ENCODE measurements around the gene SETBP1.

The SETBP1 gene

DNA sequence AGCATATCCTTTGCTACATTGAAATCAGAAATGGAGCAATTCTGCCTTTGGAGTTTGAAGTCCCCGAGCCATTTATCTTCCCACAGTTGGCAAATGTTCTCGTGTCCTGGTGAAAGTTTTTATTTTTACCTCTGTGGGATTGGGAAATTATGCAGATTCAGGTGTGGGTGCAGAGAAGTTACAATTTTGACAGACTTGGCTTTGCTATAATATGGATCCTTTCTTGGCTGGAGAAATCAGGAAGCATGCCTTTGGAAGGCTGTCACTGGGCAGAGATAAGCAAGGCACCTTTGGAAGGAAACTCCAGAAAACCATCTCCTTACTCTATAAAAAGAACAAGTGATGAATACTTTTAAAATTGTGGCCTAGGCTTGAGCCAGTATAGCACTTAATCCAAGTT is 278.3 kb downstream of the SETBP1 start:
- Histone ChIP-seq H3K4me2 (ENCODE audit: low read length) (no peak overlapping the region), H3K36me3 (ENCODE audit: insufficient read depth, low read length) (no peaks in the 10 kb centered on the region), H3K9me3 (replicated peaks; ENCODE audit: low read length) (no peaks in the 10 kb centered on the region), H3K27me3 (ENCODE audit: control insufficient read depth, insufficient read depth, low read length) (no peaks in the 10 kb centered on the region), H3K4me1 (ENCODE audit: control insufficient read depth, insufficient read depth, low read length) (no peaks in the 10 kb centered on the region), H3K4me3 (ENCODE audit: low read length) (no peak overlapping the region), H3K9ac (ENCODE audit: low read depth, low read length) (no peak overlapping the region)

DNA sequence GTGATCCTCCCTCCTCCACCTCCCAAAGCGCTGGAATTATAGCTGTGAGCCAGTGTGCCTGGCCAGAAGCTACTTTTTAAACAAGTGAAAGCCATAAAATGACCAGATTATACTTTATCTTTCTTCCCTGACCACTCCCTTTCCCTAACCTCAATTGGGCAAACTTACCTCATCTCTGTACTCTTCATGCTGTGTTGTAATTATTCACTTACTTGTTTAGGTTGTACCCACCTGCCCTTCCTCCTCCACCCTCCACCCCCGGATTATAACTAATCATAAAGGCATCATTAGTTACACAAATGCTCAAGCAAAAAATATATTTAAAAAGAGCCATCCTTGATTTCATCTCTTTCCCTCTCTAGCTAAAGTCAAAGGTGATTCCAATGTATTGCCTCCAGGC is 279.9 kb downstream of the SETBP1 start:
- no peaks in the 10 kb centered on the region for H3K4me1 ChIP-seq (ENCODE audit: control insufficient read depth, insufficient read depth, low read length)
- H3K4me2 ChIP-seq (ENCODE audit: low read length) = no peak overlapping the region
- no peak overlapping the region for H3K9ac ChIP-seq (ENCODE audit: low read depth, low read length)
- H3K36me3 ChIP-seq (ENCODE audit: insufficient read depth, low read length) = no peaks in the 10 kb centered on the region
- no peaks in the 10 kb centered on the region for H3K9me3 ChIP-seq (replicated peaks; ENCODE audit: low read length)
- H3K4me3 ChIP-seq (ENCODE audit: low read length) = no peak overlapping the region
- no peaks in the 10 kb centered on the region for H3K27me3 ChIP-seq (ENCODE audit: control insufficient read depth, insufficient read depth, low read length)

DNA sequence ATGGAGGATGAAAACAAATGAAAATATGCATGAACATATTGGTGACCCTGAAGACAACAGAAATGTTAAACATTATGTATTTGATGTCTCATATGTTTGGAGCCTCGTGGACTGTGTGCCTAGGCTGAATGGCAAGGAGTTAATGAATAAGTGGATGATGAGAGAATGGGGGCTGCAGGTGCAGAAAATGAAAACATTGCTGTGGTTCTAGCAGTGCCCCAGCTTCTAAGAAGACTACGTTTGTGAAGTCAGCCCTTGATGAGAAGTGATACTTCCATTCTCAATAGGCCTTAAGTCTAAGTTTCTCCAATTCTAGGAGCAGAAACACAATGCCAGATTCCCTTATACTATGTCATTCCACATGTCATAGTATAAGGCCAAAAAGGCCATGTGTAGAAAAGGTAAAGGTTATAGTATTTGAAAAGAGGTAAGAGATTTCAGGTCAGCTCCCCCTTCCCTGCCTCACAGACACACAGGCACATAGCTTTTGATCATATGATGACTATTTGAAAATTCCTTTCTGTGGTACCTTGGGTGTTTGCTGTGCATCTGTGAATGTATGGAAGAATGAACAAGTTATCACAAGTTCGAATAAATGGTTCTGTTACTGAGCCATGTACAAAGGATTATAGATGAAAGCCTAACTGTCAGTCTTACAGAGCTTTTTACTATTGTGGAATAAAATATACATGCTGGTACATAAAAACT is 280.8 kb downstream of the SETBP1 start:
- no peak overlapping the region for H3K4me3 ChIP-seq (ENCODE audit: low read length)
- H3K9me3 ChIP-seq (replicated peaks; ENCODE audit: low read length) = no peaks in the 10 kb centered on the region
- no peak overlapping the region for H3K4me2 ChIP-seq (ENCODE audit: low read length)
- no peaks in the 10 kb centered on the region for H3K36me3 ChIP-seq (ENCODE audit: insufficient read depth, low read length)
- H3K4me1 ChIP-seq (ENCODE audit: control insufficient read depth, insufficient read depth, low read length) = no peaks in the 10 kb centered on the region
- no peaks in the 10 kb centered on the region for H3K27me3 ChIP-seq (ENCODE audit: control insufficient read depth, insufficient read depth, low read length)
- no peak overlapping the region for H3K9ac ChIP-seq (ENCODE audit: low read depth, low read length)

DNA sequence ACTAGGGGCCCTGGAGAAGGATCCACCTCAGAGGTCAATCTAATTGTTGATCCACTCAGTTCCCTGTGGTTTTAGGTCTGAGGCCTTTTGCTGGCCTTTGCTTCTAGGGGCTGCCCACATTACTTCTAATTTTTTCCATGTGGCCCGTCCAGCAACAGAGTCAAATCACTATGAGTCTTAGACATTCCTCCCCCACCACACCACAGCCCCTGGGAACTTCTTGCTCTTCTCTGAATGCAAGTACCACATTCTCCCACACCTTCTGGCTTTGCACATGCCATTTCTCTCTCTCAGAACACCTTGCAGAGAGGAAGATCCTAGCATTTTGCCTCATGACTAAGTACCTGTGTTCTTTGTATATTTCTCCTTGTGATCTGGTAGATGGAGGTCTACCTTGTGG is 286.9 kb downstream of the SETBP1 start:
- H3K36me3 ChIP-seq (ENCODE audit: insufficient read depth, low read length) = no peaks in the 10 kb centered on the region
- no peaks in the 10 kb centered on the region for H3K4me1 ChIP-seq (ENCODE audit: control insufficient read depth, insufficient read depth, low read length)
- H3K9ac ChIP-seq (ENCODE audit: low read depth, low read length) = no peak overlapping the region
- peaks cover 3% of the 10 kb centered on the region for H3K27me3 ChIP-seq (ENCODE audit: control insufficient read depth, insufficient read depth, low read length)
- H3K4me2 ChIP-seq (ENCODE audit: low read length) = no peak overlapping the region
- H3K9me3 ChIP-seq (replicated peaks; ENCODE audit: low read length) = no peaks in the 10 kb centered on the region
- no peak overlapping the region for H3K4me3 ChIP-seq (ENCODE audit: low read length)

DNA sequence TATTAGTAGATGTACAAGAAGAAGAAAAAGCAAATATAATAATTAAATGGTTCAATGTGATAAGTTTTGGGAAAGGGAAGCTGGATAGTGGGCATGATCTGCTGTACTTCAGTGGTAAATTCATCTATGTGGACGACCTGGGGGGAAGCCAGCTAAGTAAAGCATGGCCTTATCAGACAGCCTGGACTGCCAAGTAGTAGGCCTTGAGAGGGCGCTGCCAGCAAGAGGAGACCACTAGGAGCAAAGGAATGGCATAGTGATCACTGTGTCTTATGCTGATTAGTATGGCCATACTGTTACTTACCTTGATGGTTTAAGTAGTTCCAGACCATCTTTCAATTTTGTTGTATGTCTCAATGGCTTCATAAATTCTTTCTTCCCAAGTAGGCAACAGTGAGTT is 287.6 kb downstream of the SETBP1 start:
- H3K27me3 ChIP-seq (ENCODE audit: control insufficient read depth, insufficient read depth, low read length) = peaks cover 3% of the 10 kb centered on the region
- H3K9ac ChIP-seq (ENCODE audit: low read depth, low read length) = no peak overlapping the region
- H3K4me1 ChIP-seq (ENCODE audit: control insufficient read depth, insufficient read depth, low read length) = no peaks in the 10 kb centered on the region
- H3K4me3 ChIP-seq (ENCODE audit: low read length) = no peak overlapping the region
- H3K4me2 ChIP-seq (ENCODE audit: low read length) = no peak overlapping the region
- H3K36me3 ChIP-seq (ENCODE audit: insufficient read depth, low read length) = no peaks in the 10 kb centered on the region
- no peaks in the 10 kb centered on the region for H3K9me3 ChIP-seq (replicated peaks; ENCODE audit: low read length)

DNA sequence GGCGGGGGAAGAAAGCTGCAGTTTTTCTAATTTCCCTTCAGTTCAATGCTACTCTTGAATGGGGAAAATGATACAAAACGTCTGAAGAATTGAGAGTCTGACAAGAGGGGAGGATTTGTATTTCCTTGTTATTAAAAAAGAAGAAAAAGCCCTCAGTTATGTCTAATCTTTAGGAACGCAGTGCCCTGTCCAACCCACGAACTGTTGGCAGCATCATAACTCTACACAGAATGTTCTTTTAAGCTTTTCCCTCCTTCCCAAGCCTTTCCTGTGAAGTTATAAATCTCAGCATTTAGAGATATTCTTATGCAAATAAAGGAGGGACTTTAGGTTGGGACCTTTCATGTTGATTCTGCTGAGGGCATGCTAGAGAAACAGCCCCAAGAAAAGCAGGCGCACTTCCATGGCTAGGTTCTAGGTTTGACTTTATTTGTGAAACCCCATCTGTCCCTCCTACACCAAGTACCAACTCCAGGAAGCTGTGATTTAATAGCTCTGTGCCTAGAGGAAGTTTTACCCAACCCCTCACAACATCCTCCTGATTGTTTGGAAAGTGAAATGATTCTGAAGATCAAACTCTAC is 288.6 kb downstream of the SETBP1 start:
- H3K4me2 ChIP-seq (ENCODE audit: low read length) = no peak overlapping the region
- H3K27me3 ChIP-seq (ENCODE audit: control insufficient read depth, insufficient read depth, low read length) = peaks cover 3% of the 10 kb centered on the region
- no peaks in the 10 kb centered on the region for H3K4me1 ChIP-seq (ENCODE audit: control insufficient read depth, insufficient read depth, low read length)
- H3K36me3 ChIP-seq (ENCODE audit: insufficient read depth, low read length) = no peaks in the 10 kb centered on the region
- no peak overlapping the region for H3K9ac ChIP-seq (ENCODE audit: low read depth, low read length)
- H3K9me3 ChIP-seq (replicated peaks; ENCODE audit: low read length) = no peaks in the 10 kb centered on the region
- no peak overlapping the region for H3K4me3 ChIP-seq (ENCODE audit: low read length)

DNA sequence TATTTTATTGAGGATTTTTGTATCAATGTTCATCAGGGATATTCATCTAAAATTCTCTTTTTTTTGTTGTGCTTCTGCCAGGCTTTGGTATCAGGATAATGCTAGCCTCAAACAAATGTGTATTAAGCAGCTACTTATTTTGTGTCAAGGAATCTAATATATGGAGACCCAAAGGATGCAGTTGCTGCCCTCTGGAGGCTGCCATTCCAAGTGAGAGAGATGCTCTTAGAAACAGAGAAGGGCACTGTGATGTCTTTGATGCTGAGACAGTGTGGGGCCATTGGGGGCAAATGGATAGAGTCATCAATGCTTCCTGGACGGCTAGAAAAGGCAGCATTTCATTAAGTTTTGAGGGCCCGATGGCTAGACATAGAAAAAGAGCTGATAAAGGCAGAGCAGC is 292.6 kb downstream of the SETBP1 start:
- H3K4me2 ChIP-seq (ENCODE audit: low read length) = no peak overlapping the region
- H3K4me1 ChIP-seq (ENCODE audit: control insufficient read depth, insufficient read depth, low read length) = no peaks in the 10 kb centered on the region
- no peaks in the 10 kb centered on the region for H3K9me3 ChIP-seq (replicated peaks; ENCODE audit: low read length)
- H3K9ac ChIP-seq (ENCODE audit: low read depth, low read length) = no peak overlapping the region
- no peaks in the 10 kb centered on the region for H3K27me3 ChIP-seq (ENCODE audit: control insufficient read depth, insufficient read depth, low read length)
- H3K4me3 ChIP-seq (ENCODE audit: low read length) = no peak overlapping the region
- no peaks in the 10 kb centered on the region for H3K36me3 ChIP-seq (ENCODE audit: insufficient read depth, low read length)

DNA sequence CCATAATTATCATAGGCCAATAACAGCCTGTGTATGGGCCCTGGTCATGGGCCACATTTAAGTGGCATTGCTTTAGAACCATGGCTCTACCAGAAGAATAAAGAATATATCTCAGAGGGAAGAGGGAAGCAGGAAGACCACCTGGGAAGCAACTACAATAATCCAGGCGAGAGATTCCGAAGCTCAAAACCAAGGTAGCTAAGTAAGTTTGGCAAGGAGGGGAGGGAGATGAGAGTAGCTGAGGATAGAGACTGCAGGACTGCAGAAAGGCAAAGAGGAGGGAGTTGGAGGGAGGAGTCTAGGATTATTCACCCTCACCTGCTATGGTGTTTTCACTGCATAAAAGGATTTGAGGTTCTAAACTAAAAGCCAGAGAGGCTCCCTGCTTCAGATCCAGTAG is 293.5 kb downstream of the SETBP1 start:
- no peak overlapping the region for H3K4me2 ChIP-seq (ENCODE audit: low read length)
- H3K36me3 ChIP-seq (ENCODE audit: insufficient read depth, low read length) = no peaks in the 10 kb centered on the region
- no peaks in the 10 kb centered on the region for H3K9me3 ChIP-seq (replicated peaks; ENCODE audit: low read length)

DNA sequence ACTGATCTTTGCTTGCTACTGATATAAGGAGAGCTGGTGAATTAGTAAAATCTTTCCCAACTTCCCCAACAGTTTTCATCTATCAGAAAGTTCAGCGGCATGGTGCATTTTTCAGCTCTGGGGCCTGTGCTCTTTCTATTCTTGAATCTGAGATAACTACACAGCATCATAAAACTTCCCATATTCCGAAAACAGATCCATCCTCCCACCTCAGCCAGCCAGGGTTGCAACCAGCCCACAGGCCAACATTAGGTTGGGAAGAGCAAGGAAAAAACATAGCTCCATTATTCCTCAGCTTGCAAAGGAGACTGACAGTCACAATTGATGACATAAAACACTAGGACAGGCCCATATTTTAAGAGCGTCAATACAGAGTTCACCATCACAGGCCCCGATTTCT is 297.2 kb downstream of the SETBP1 start:
- Histone ChIP-seq H3K4me1 (ENCODE audit: control insufficient read depth, insufficient read depth, low read length) (no peaks in the 10 kb centered on the region), H3K9me3 (replicated peaks; ENCODE audit: low read length) (no peaks in the 10 kb centered on the region), H3K27me3 (ENCODE audit: control insufficient read depth, insufficient read depth, low read length) (no peaks in the 10 kb centered on the region), H3K4me2 (ENCODE audit: low read length) (no peak overlapping the region), H3K36me3 (ENCODE audit: insufficient read depth, low read length) (no peaks in the 10 kb centered on the region), H3K9ac (ENCODE audit: low read depth, low read length) (no peak overlapping the region), H3K4me3 (ENCODE audit: low read length) (no peak overlapping the region)

More for the DNA sequence above, 293.5 kb downstream of the SETBP1 start:
- Histone ChIP-seq H3K27me3 (ENCODE audit: control insufficient read depth, insufficient read depth, low read length) (no peaks in the 10 kb centered on the region), H3K9ac (ENCODE audit: low read depth, low read length) (no peak overlapping the region), H3K4me1 (ENCODE audit: control insufficient read depth, insufficient read depth, low read length) (no peaks in the 10 kb centered on the region), H3K4me3 (ENCODE audit: low read length) (no peak overlapping the region)

DNA sequence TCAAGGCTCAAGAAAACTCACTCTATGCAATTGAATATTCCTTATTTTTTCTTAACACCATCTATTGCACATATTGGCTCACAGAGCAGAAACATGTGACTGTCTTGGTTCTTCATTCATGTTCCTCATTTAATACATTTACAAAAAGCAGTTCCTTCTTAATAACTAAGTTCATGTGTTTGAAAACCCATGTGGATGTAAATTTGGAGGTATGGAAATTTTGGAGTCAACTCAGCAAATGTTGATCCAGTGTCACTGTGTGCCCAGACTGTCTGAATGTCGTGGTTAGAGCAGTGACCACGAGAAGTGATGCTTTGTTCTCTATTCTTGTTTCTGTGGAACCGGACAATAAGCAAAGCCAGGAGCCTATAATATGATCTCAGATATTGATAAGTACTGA is 299.1 kb downstream of the SETBP1 start:
- H3K4me2 ChIP-seq (ENCODE audit: low read length) = no peak overlapping the region
- no peaks in the 10 kb centered on the region for H3K36me3 ChIP-seq (ENCODE audit: insufficient read depth, low read length)
- H3K4me3 ChIP-seq (ENCODE audit: low read length) = no peak overlapping the region
- no peaks in the 10 kb centered on the region for H3K9me3 ChIP-seq (replicated peaks; ENCODE audit: low read length)
- H3K4me1 ChIP-seq (ENCODE audit: control insufficient read depth, insufficient read depth, low read length) = no peaks in the 10 kb centered on the region
- H3K9ac ChIP-seq (ENCODE audit: low read depth, low read length) = no peak overlapping the region
- H3K27me3 ChIP-seq (ENCODE audit: control insufficient read depth, insufficient read depth, low read length) = no peaks in the 10 kb centered on the region

DNA sequence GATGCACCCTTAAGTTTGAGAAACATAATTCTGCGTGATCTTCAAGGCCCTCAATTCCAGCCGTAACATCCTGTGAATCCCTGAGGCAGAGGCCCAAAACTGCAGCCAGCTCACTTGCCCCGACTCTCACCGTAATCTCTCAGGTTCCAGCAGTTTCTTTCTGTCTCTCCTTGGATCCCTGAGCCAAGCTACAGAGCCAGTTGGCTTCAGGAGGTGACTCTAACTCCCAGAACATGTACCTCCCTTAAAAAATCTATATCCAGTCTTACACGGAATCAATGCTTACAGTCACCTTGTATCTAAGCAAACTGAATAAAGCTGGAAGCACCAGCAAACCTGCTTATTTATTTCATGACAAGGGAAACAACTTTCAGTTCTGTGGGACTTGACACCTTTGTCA is 300.4 kb downstream of the SETBP1 start:
- Histone ChIP-seq H3K4me2 (ENCODE audit: low read length) (no peak overlapping the region), H3K36me3 (ENCODE audit: insufficient read depth, low read length) (no peaks in the 10 kb centered on the region), H3K9me3 (replicated peaks; ENCODE audit: low read length) (no peaks in the 10 kb centered on the region), H3K4me1 (ENCODE audit: control insufficient read depth, insufficient read depth, low read length) (no peaks in the 10 kb centered on the region), H3K9ac (ENCODE audit: low read depth, low read length) (no peak overlapping the region), H3K27me3 (ENCODE audit: control insufficient read depth, insufficient read depth, low read length) (no peaks in the 10 kb centered on the region), H3K4me3 (ENCODE audit: low read length) (no peak overlapping the region)

DNA sequence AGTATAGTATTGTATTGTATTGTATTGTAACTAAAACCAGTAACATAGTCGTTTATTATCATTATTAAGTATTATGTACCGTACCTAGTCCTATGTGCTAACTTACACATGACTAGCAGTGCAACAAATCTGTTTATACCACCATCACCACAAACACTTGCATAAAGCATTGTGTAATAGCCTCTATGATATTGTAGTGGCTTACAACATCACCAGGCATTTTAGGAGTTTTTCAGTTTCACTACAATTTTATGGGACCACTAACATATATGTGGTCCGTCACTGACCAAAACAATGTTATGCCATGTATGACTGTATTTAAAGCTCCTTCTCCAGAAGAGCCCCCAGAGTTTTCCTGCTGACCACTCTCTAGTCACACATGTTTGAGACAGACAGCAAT is 306.2 kb downstream of the SETBP1 start:
- no peaks in the 10 kb centered on the region for H3K9me3 ChIP-seq (replicated peaks; ENCODE audit: low read length)
- no peak overlapping the region for H3K4me2 ChIP-seq (ENCODE audit: low read length)
- no peak overlapping the region for H3K9ac ChIP-seq (ENCODE audit: low read depth, low read length)
- no peaks in the 10 kb centered on the region for H3K36me3 ChIP-seq (ENCODE audit: insufficient read depth, low read length)
- H3K4me3 ChIP-seq (ENCODE audit: low read length) = no peak overlapping the region
- H3K4me1 ChIP-seq (ENCODE audit: control insufficient read depth, insufficient read depth, low read length) = peaks cover 3% of the 10 kb centered on the region
- H3K27me3 ChIP-seq (ENCODE audit: control insufficient read depth, insufficient read depth, low read length) = no peaks in the 10 kb centered on the region

All from skeletal muscle satellite cell (primary cell).